ENCODE data around the gene STXBP4. TPM values are rescaled to one million over a fixed set of nuclear protein-coding genes. Genes with fewer than 3 reads are reported as not detected.

Gene STXBP4
- total RNA-seq, 5 donors from 2014 or later (not counting 1 experiment from before 2014, with no cell fraction given): 5.7 to 10.6 (median 9.1) TPM

- Mint-ChIP-seq H3K27ac (peak overlapping the region; percentile 39 to 57), H3K4me1 (peaks cover 0 to 7% (median 2%) of the 10 kb centered on the region in 3 donors), H3K27me3 (no peaks in the 10 kb centered on the region), H3K4me3 (no peak overlapping the region), H3K9me3 (no peaks in the 10 kb centered on the region), H3K36me3 (no peaks in the 10 kb centered on the region)
- no peaks in the 10 kb centered on the region for H3K27me3 ChIP-seq (replicated peaks in 1 of 2; ENCODE audit: control insufficient read depth in 2 of 2, extremely low read depth in 1 of 2, insufficient read depth in 2 of 2, low read length in 1 of 2)
- no peak overlapping the region for H3K4me3 ChIP-seq (ENCODE audit: control insufficient read depth in 1 of 2, extremely low read depth in 1 of 2, low read length in 1 of 2)
- 95% methylated on average over 9 of the region's 16 CpGs for WGBS (ENCODE audit: insufficient coverage)
- POLR2A ChIA-PET: no interaction called here
- H3K27ac ChIP-seq (ENCODE audit: low read length): no peak overlapping the region
- CTCF ChIA-PET: no interaction called here
- no peaks in the 10 kb centered on the region for H3K4me1 ChIP-seq (ENCODE audit: control insufficient read depth in 1 of 2, extremely low read depth in 1 of 2, insufficient read depth in 2 of 2, low read length in 2 of 2)
- peak in 1 of 35 experiments; percentile 6 for DNase-seq
- ATAC-seq (replicated peaks in 1 of 4): no peak
- no peaks in the 10 kb centered on the region for H3K9me3 ChIP-seq
- H3K36me3 ChIP-seq (ENCODE audit: control insufficient read depth in 2 of 2, extremely low read depth in 1 of 2, insufficient read depth in 1 of 2, low read length in 1 of 2): no peaks in the 10 kb centered on the region
Measured at GRCh38 chr17:55063885-55064874, 95.6 kb downstream of the STXBP4 start.

- Histone ChIP-seq H3K36me3 (ENCODE audit: control insufficient read depth in 2 of 2, extremely low read depth in 1 of 2, insufficient read depth in 1 of 2, low read length in 1 of 2) (no peaks in the 10 kb centered on the region), H3K27me3 (replicated peaks in 1 of 2; ENCODE audit: control insufficient read depth in 2 of 2, extremely low read depth in 1 of 2, insufficient read depth in 2 of 2, low read length in 1 of 2) (no peaks in the 10 kb centered on the region), H3K9me3 (no peaks in the 10 kb centered on the region), H3K27ac (ENCODE audit: low read length) (no peak overlapping the region), H3K4me1 (ENCODE audit: control insufficient read depth in 1 of 2, extremely low read depth in 1 of 2, insufficient read depth in 2 of 2, low read length in 2 of 2) (no peaks in the 10 kb centered on the region), H3K4me3 (ENCODE audit: control insufficient read depth in 1 of 2, extremely low read depth in 1 of 2, low read length in 1 of 2) (no peak overlapping the region)
- no CpG with 5 or more reads among the region's 1 CpG for WGBS (ENCODE audit: insufficient coverage)
- CTCF ChIA-PET: no interaction called here
- no peak overlapping the region for H3K4me3 Mint-ChIP-seq
- peaks cover 0 to 31% (median 12%) of the 10 kb centered on the region in 3 donors for H3K4me1 Mint-ChIP-seq
- peaks cover under 1% of the 10 kb centered on the region for H3K36me3 Mint-ChIP-seq
- H3K27ac Mint-ChIP-seq: no peak overlapping the region
- POLR2A ChIA-PET: interaction anchor here in 1 of 2 donors (1.0 kb wide), 1 partner anchor 117 kb away, joined by 3 read pairs; no protein-coding TSS in a partner anchor
- DNase-seq: no peak
- no peaks in the 10 kb centered on the region for H3K9me3 Mint-ChIP-seq
- ATAC-seq (replicated peaks in 1 of 4): no peak
- no peaks in the 10 kb centered on the region for H3K27me3 Mint-ChIP-seq
Measured at GRCh38 chr17:55067697-55068439, 99.3 kb downstream of the STXBP4 start.

DNA sequence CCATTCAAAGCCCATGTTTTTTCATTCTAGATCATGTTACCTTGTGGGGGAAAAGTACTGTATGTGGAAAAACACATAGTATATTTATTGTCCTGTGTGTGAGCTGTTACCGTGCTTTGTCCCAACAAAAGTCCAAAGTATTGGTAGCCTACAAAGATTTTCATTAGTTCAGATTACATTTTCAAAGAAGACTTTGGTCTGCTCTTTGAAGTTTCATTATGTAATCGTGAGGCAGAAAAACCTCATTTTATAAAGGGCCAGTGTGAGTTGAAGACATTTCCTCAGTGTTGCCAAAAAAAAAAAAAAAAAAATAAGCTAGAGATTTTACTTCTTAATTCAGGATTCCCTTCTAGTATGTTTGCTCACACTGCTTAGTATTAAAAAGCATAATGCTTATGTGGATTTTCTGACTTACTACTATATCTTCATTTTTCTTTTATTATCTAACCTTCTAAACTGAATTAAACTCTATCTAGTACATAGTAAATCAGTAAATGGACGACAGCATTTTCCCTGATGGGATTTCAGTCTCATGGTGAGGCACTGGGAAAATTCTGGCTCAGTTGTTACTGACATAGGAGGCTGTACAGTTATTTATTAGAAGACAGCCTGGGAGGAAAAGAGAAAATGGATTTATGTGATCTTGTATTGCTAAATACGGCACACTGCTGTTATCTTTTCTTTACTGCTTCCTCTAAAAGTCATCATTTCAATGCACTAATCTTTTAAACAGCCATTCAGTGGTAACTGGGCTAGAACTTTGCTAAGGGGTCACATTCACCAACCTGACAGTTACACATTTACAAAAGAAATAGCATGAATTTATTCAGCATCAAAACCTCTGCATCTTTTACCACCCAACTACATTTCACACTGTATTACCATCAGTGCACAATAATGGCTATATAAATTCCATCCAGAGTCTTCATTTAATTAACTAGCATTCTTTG, 100.6 kb downstream of the STXBP4 start:
- Mint-ChIP-seq H3K4me3 (no peak overlapping the region), H3K36me3 (peaks cover 6% of the 10 kb centered on the region)
- POLR2A ChIA-PET: no interaction called here

DNA sequence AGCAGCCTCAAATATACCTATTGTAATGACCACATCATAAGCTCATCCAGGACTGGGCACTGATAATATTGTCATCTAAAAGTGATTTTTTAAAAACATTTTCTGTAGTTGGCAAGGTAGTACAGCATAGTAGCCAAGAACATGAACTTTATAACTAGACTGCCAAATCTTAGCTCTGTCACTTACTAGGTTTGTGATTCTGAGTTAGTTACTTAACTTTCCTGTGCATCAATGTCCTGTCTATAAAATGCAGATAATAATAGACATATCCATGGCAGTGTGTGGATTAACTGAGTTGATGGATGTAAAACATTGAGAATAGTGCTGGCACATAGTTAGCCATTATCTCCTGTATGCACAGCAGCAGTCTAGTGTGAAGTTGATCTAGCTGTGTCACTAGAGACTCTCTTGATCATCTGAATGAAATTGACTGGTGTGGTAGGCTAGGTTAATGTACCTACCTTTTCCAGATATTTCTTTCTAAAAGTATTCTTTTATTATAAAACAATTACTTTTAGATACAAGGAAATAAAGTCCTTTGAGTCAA, 101.5 kb downstream of the STXBP4 start:
- ChIA-PET POLR2A (interaction anchor here in 1 of 2 donors (0.7 kb wide), 1 partner anchor 8 kb away, joined by 9 read pairs; no protein-coding TSS in a partner anchor), CTCF (no interaction called here)
- H3K27me3 Mint-ChIP-seq: no peaks in the 10 kb centered on the region
- Histone ChIP-seq H3K4me1 (ENCODE audit: control insufficient read depth in 1 of 2, extremely low read depth in 1 of 2, insufficient read depth in 2 of 2, low read length in 2 of 2) (peaks cover 0 to 4% of the 10 kb centered on the region in 2 experiments), H3K27me3 (replicated peaks in 1 of 2; ENCODE audit: control insufficient read depth in 2 of 2, extremely low read depth in 1 of 2, insufficient read depth in 2 of 2, low read length in 1 of 2) (no peaks in the 10 kb centered on the region), H3K36me3 (ENCODE audit: control insufficient read depth in 2 of 2, extremely low read depth in 1 of 2, insufficient read depth in 1 of 2, low read length in 1 of 2) (no peaks in the 10 kb centered on the region), H3K27ac (ENCODE audit: low read length) (no peak overlapping the region), H3K9me3 (no peaks in the 10 kb centered on the region), H3K4me3 (ENCODE audit: control insufficient read depth in 1 of 2, extremely low read depth in 1 of 2, low read length in 1 of 2) (no peak overlapping the region)
- H3K9me3 Mint-ChIP-seq: no peaks in the 10 kb centered on the region
- peaks cover 6% of the 10 kb centered on the region for H3K36me3 Mint-ChIP-seq
- no peak for DNase-seq
- no peak for ATAC-seq (replicated peaks in 1 of 4)
- H3K4me3 Mint-ChIP-seq: no peak overlapping the region
- H3K4me1 Mint-ChIP-seq: peaks cover 0 to 37% (median 16%) of the 10 kb centered on the region in 3 donors
- H3K27ac Mint-ChIP-seq: no peak overlapping the region

More for the DNA sequence above, 100.6 kb downstream of the STXBP4 start:
- Histone ChIP-seq H3K36me3 (ENCODE audit: control insufficient read depth in 2 of 2, extremely low read depth in 1 of 2, insufficient read depth in 1 of 2, low read length in 1 of 2) (no peaks in the 10 kb centered on the region), H3K27me3 (replicated peaks in 1 of 2; ENCODE audit: control insufficient read depth in 2 of 2, extremely low read depth in 1 of 2, insufficient read depth in 2 of 2, low read length in 1 of 2) (no peaks in the 10 kb centered on the region), H3K9me3 (no peaks in the 10 kb centered on the region), H3K27ac (ENCODE audit: low read length) (no peak overlapping the region), H3K4me1 (ENCODE audit: control insufficient read depth in 1 of 2, extremely low read depth in 1 of 2, insufficient read depth in 2 of 2, low read length in 2 of 2) (peaks cover 0 to 4% of the 10 kb centered on the region in 2 experiments), H3K4me3 (ENCODE audit: control insufficient read depth in 1 of 2, extremely low read depth in 1 of 2, low read length in 1 of 2) (no peak overlapping the region)
- Mint-ChIP-seq H3K9me3 (no peaks in the 10 kb centered on the region), H3K27ac (no peak overlapping the region), H3K27me3 (no peaks in the 10 kb centered on the region), H3K4me1 (peaks cover 0 to 37% (median 17%) of the 10 kb centered on the region in 3 donors)
- no CpG with 5 or more reads among the region's 4 CpGs for WGBS (ENCODE audit: insufficient coverage)
- CTCF ChIA-PET: interaction anchor here in 1 of 2 donors (0.6 kb wide), 1 partner anchor 175 kb away, joined by 3 read pairs; no protein-coding TSS in a partner anchor
- ATAC-seq (replicated peaks in 1 of 4) (no peak), DNase-seq (no peak)

DNA sequence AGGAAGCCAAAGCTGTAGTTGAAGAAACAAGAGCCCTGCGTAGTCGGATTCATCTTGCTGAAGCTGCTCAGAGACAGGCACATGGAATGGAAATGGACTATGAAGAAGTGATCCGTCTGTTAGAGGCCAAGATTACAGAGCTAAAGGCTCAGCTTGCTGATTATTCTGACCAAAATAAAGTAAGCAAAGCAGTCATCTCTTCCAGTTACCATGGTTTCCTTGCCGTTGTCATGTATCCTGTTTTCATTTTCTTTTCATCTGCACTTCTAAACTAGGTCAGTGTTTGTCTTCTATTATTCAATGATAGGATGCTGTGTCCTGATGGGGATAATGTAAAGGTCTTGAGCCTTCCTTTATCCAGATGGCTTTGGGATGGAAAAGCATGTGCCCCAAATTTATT, 104.3 kb downstream of the STXBP4 start:
- no peak overlapping the region for H3K4me3 ChIP-seq (ENCODE audit: control insufficient read depth in 1 of 2, extremely low read depth in 1 of 2, low read length in 1 of 2)
- H3K27me3 ChIP-seq (replicated peaks in 1 of 2; ENCODE audit: control insufficient read depth in 2 of 2, extremely low read depth in 1 of 2, insufficient read depth in 2 of 2, low read length in 1 of 2): no peaks in the 10 kb centered on the region
- POLR2A ChIA-PET: interaction anchor here in 1 of 2 donors (0.5 kb wide), 2 partner anchors 18 to 177 kb away, joined by 3 to 5 read pairs; no protein-coding TSS in a partner anchor
- Mint-ChIP-seq H3K4me1 (peaks cover 0 to 34% (median 16%) of the 10 kb centered on the region in 3 donors), H3K27ac (peak overlapping the region; percentile 85 to 91), H3K27me3 (no peaks in the 10 kb centered on the region), H3K36me3 (peaks cover 22% of the 10 kb centered on the region), H3K4me3 (peak overlapping the region in 1 of 3 donors; percentile 9), H3K9me3 (no peaks in the 10 kb centered on the region)
- CTCF ChIA-PET: no interaction called here
- no peaks in the 10 kb centered on the region for H3K36me3 ChIP-seq (ENCODE audit: control insufficient read depth in 2 of 2, extremely low read depth in 1 of 2, insufficient read depth in 1 of 2, low read length in 1 of 2)
- H3K27ac ChIP-seq (ENCODE audit: low read length): peak overlapping the region; percentile 72
- 68% methylated on average over 3 of the region's 4 CpGs for WGBS (ENCODE audit: insufficient coverage)
- peak in 2 of 4 experiments; percentile 48 to 74 for ATAC-seq (replicated peaks in 1 of 4)
- H3K4me1 ChIP-seq (ENCODE audit: control insufficient read depth in 1 of 2, extremely low read depth in 1 of 2, insufficient read depth in 2 of 2, low read length in 2 of 2): peaks cover 0 to 4% of the 10 kb centered on the region in 2 experiments
- peak in 2 of 35 experiments; percentile 12 to 54 for DNase-seq
- H3K9me3 ChIP-seq: no peaks in the 10 kb centered on the region

Measured in T-cell (primary cell).